Uterus (tissue), 4 donors: ENCODE results near the gene ARID5A. TPM values are rescaled to one million over a fixed set of nuclear protein-coding genes. Genes with fewer than 3 reads are reported as not detected.

Experiments used
- DNase-seq, 2 donors: peaks; one replicate each; pipeline ENCODE4 v3.0.0-alpha.2; 2019 to 2020
- H3K27ac ChIP-seq, 2 donors: fragments of 200-600 bp; sonication (generic); 1 replicate in 1 of 2; 2 replicates in 1 of 2; pipeline ENCODE4 v1.5.1; 2016 to 2018
- H3K27me3 ChIP-seq, 2 donors: fragments of 200-600 bp; sonication (generic); one replicate each; pipeline ENCODE4 v1.5.1; 2018 to 2019; ENCODE audit warnings: control low read depth in 1 of 2
- H3K36me3 ChIP-seq, 2 donors: fragments of 200-600 bp; sonication (generic); one replicate each; pipeline ENCODE4 v1.5.1; 2019; ENCODE audit warnings: control low read depth in 1 of 2
- H3K4me1 ChIP-seq, 2 donors: fragments of 200-600 bp; sonication (generic); one replicate each; pipeline ENCODE4 v1.5.1; 2018 to 2019; ENCODE audit warnings: control low read depth in 1 of 2
- H3K4me3 ChIP-seq, 2 donors: fragments of 200-600 bp; sonication (generic); 1 replicate in 1 of 2; 2 replicates in 1 of 2; pipeline ENCODE4 v1.5.1; 2018 to 2019; ENCODE audit warnings: mild to moderate bottlenecking in 1 of 2
- H3K9me3 ChIP-seq, 2 donors: fragments of 200-600 bp; sonication (generic); one replicate each; pipeline ENCODE4 v1.5.1; 2019; ENCODE audit warnings: control low read depth in 1 of 2
- POLR2A ChIP-seq, 2 donors: fragments of 450-650 bp; IDR thresholded peaks; one replicate each; pipeline ENCODE4 v1.6.1; 2016; ENCODE audit warnings: antibody characterized with exemption in 2 of 2, mild to moderate bottlenecking in 1 of 2, moderate library complexity in 1 of 2
- intact Hi-C: fragments of 100-400 bp; cut with DNase I; formaldehyde crosslinking; loops from one replicate; pipeline ENCODE4 v1.15.1; 2023; ENCODE audit warnings: low total_unique reads
- total RNA-seq, 4 donors: library from RNA; depleted of rRNA in 3 of 4; stranded (reverse); fragments of >200 nt in 3 of 4; gene quantifications; one replicate each; pipeline versions ENCODE4 v1.1.0 to v1.2.4, GENCODE V29; 2014 to 2023
- TF ChIP-seq, protein P1 (sequence below), 4 experiments: fragments of 200-600 bp in 2 of 4; fragments of 450-650 bp in 2 of 4; sonication (generic) in 2 of 4; IDR thresholded peaks; one replicate each; pipeline ENCODE4 v1.5.1; 2016 to 2019; ENCODE audit warnings: antibody characterized with exemption in 4 of 4, mild to moderate bottlenecking in 2 of 4, moderate library complexity in 1 of 4
- donor health status: DM: yes; HTN: yes; CAD: no.

ARID5A gene
- total RNA-seq, 4 donors from 2014 or later, result 15.1 to 73.5 (median 36.3) TPM

DNA sequence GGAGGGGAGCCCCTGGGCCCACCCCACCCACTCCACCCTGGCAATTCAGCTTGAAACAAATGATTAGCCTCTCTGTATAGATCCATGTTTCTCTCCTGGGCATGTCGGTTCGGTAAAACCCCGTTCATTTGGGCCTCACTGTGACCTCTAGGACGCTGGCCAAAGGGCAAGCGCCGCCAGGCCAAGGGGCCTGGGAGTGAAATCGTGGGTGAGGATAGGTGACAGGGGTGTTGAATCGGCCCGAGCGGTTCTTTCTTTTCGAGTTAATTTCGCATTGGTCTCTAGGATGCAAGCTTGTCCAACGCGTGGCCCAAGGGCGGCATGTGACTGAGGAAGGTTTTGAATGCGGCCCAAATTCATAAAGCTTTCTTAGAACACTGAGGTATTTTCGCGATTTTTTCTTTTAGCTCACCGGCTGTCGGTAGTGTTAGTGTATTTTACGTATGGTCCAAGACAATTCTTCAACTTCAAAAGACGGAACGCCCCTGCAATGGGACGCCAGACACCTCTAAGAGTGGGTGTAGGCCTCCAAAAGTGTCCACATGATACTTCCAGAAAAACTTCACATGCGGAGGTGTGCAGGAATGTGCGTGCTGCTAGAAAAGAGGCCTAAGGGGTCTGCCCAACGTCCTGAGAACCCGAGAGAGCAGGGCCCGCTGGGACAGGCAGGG, 9.8 kb upstream of the ARID5A start:
- no peak for DNase-seq
- Histone ChIP-seq H3K36me3 (no peaks in the 10 kb centered on the region), H3K4me3 (peak overlapping the region; percentile 44 to 60), H3K9me3 (no peaks in the 10 kb centered on the region), H3K27ac (peak overlapping the region; percentile 100), H3K27me3 (no peaks in the 10 kb centered on the region), H3K4me1 (peaks cover 8 to 18% of the 10 kb centered on the region in 2 donors)
- TF ChIP-seq, protein P1, sequence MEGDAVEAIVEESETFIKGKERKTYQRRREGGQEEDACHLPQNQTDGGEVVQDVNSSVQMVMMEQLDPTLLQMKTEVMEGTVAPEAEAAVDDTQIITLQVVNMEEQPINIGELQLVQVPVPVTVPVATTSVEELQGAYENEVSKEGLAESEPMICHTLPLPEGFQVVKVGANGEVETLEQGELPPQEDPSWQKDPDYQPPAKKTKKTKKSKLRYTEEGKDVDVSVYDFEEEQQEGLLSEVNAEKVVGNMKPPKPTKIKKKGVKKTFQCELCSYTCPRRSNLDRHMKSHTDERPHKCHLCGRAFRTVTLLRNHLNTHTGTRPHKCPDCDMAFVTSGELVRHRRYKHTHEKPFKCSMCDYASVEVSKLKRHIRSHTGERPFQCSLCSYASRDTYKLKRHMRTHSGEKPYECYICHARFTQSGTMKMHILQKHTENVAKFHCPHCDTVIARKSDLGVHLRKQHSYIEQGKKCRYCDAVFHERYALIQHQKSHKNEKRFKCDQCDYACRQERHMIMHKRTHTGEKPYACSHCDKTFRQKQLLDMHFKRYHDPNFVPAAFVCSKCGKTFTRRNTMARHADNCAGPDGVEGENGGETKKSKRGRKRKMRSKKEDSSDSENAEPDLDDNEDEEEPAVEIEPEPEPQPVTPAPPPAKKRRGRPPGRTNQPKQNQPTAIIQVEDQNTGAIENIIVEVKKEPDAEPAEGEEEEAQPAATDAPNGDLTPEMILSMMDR (IDR thresholded peaks at IDR 0.05), result no peak
- TF ChIP-seq POLR2A (IDR thresholded peaks at IDR 0.05), result no peak
- intact Hi-C loops, result no loop called here

DNA sequence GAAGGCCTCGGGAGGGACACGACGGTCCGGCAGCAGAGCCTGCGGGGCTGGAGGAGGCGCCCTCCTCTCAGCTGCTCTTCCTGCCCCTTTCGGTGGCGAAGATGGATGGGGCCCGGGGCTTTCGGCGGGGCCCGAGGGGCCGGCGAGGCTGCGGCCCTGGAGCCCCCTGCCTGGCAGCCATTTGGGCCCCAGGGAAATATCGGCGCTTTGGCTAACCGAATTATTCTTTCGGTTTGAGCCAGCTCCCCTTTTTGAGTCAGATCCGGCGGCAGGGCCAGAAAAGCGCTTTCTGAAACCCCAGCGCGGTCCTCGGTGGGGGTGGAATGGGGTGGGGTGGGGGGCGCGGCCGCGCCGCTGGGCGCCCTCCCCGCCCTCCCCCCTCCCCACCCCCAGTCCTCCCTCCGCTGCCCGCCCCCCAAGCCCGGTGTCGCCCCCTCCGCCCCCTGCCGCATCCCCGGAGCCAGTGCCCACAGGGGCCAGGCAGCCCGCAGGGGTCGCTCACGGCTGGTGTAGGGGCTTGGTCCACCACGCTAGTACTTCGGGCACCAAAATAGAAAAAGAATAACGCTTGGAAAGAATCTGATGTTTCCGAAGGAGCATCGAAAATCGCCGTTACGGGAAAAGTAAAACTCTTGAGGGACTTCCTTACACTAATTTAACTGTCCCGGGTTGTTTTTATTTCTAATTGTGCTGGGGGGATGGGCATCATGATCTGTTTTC, 9.1 kb upstream of the ARID5A start:
- intact Hi-C loops, result no loop called here
- H3K9me3 ChIP-seq, result no peaks in the 10 kb centered on the region
- DNase-seq, result peak; percentile 69 to 71

DNA sequence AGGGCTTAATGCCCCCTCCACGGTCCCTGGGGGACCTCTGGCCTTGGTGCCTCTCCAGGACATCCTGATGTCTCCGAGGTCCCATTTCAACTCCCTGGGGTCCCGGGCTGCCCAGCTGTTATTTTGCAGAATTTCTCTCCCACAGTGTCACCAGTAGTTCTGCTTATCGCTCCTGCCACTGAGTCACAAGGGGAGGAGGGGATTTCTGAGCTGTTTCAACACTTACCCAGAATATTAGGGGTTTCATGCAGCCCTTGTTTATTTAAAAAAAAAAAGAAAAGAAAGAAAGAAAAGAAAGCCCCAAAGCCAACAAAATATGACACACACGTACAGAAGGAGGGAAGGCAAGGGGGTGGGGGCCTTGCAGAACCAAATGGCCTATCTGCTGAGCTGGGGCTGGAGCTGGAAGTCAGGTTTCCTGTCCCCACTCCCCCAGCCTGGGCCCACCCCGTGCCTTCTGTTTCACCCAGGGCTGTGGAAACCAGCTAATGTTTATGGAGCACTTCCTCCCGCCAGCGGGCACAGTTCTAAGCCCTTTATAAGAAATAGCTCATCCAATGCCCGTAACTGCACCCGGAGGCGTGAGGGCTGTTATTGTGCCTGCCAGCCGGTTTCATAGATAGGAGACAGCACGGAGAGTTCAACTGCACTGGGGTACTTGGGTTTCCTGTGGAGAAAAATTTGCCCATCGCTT, 8.4 kb upstream of the ARID5A start:
- TF ChIP-seq, protein P1 (IDR thresholded peaks at IDR 0.05), result no peak
- no peak for TF ChIP-seq POLR2A (IDR thresholded peaks at IDR 0.05)
- intact Hi-C loops, result no loop called here
- H3K4me3 ChIP-seq, result peak overlapping the region; percentile 44 to 60
- DNase-seq, result peak; percentile 55 to 78
- H3K9me3 ChIP-seq, result no peaks in the 10 kb centered on the region
- H3K36me3 ChIP-seq, result no peaks in the 10 kb centered on the region
- H3K4me1 ChIP-seq, result peaks cover 17 to 27% of the 10 kb centered on the region in 2 donors
- peak overlapping the region; percentile 100 for H3K27ac ChIP-seq
- H3K27me3 ChIP-seq, result no peaks in the 10 kb centered on the region

More for the DNA sequence above, 9.1 kb upstream of the ARID5A start:
- Histone ChIP-seq H3K27ac (peak overlapping the region; percentile 100), H3K27me3 (no peaks in the 10 kb centered on the region), H3K4me1 (peaks cover 10 to 20% of the 10 kb centered on the region in 2 donors), H3K4me3 (peak overlapping the region; percentile 44 to 60), H3K36me3 (no peaks in the 10 kb centered on the region)
- peak in 1 of 2 donors; percentile 23 for TF ChIP-seq POLR2A (IDR thresholded peaks at IDR 0.05)
- TF ChIP-seq, protein P1 (IDR thresholded peaks at IDR 0.05), result peak in 3 of 4 experiments; percentile 41 to 56 (median 54)

DNA sequence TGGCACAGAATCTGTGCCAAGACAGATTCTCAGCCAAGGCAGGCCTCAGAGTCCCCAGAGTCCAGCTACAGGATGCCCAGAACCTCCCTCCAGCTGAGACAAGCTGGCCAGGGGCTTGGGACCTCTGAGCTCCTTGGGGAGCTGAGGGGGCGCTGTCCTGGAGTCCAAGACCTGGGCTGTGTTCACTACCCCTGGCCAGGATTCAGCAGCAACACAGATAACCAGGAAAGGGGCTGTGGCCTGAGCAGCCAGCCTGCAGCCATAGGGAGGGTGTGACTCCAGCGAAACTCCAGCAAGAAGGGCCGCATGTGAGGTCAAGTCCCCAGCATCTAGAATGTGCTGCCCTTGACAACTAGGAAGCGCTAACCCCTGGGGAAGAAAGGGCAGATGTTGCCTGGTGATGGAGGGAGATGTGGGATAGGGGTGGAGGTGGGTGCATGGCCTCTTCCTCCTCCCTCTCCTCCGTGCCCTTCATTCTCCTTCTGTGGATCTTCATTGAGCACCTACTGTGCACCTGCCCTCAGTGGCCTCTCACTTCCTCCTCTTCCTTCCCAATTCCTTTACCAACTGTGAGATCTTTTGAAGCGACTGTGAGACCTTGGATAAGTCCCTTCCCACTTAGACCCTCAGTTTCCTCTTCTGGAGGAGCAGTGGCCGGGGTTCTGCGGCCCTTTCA, 7.7 kb upstream of the ARID5A start:
- Histone ChIP-seq H3K4me3 (no peak overlapping the region), H3K27me3 (no peaks in the 10 kb centered on the region), H3K9me3 (no peaks in the 10 kb centered on the region), H3K27ac (peak overlapping the region; percentile 100), H3K4me1 (peaks cover 21 to 28% of the 10 kb centered on the region in 2 donors), H3K36me3 (no peaks in the 10 kb centered on the region)
- TF ChIP-seq POLR2A (IDR thresholded peaks at IDR 0.05), result no peak
- TF ChIP-seq, protein P1 (IDR thresholded peaks at IDR 0.05), result no peak
- intact Hi-C loops, result no loop called here
- peak in 1 of 2 donors; percentile 50 for DNase-seq
